Neuronal stem cell (in vitro differentiated cells): ENCODE measurements around the gene GRWD1.

Experiments
- DNase-seq: peaks from one replicate; pipeline ENCODE4 v3.0.0-alpha.2; 2013; ENCODE audit warnings: low spot score
- H2AFZ ChIP-seq: one replicate; pipeline ENCODE4 v1.6.1; 2013; ENCODE audit warnings: mild to moderate bottlenecking, low read length, inconsistent platforms
- H2AK5ac ChIP-seq: 2 replicates; pipeline ENCODE4 v1.6.1; 2013; ENCODE audit warnings: low read depth, mild to moderate bottlenecking, inconsistent platforms, low read length, moderate library complexity, mixed read lengths
- H2BK120ac ChIP-seq: 2 replicates; pipeline ENCODE4 v1.6.1; 2013; ENCODE audit warnings: low read depth, mild to moderate bottlenecking, inconsistent platforms, low read length, moderate library complexity, mixed read lengths
- H2BK12ac ChIP-seq: one replicate; pipeline ENCODE4 v1.6.1; 2013; ENCODE audit warnings: low read length, inconsistent platforms
- H2BK15ac ChIP-seq: 2 replicates; pipeline ENCODE4 v1.6.1; 2013; ENCODE audit warnings: mild to moderate bottlenecking, low read length, inconsistent platforms, mixed read lengths
- H2BK5ac ChIP-seq: one replicate; pipeline ENCODE4 v1.6.1; 2013; ENCODE audit warnings: inconsistent platforms, mild to moderate bottlenecking, low read length, moderate library complexity
- H3K14ac ChIP-seq: one replicate; pipeline ENCODE4 v1.6.1; 2013; ENCODE audit warnings: low read length, inconsistent platforms
- H3K18ac ChIP-seq: 2 replicates; pipeline ENCODE4 v1.6.1; 2013; ENCODE audit warnings: low read length, inconsistent platforms
- H3K23ac ChIP-seq: 2 replicates; pipeline ENCODE4 v1.6.1; 2013; ENCODE audit warnings: low read depth, mild to moderate bottlenecking, mixed read lengths, low read length, inconsistent platforms; ENCODE audit not compliant: poor library complexity
- H3K27ac ChIP-seq: replicated peaks from 3 replicates; pipeline ENCODE4 v1.5.1; 2013; ENCODE audit warnings: low read length, inconsistent platforms
- H3K27me3 ChIP-seq, 3 experiments: 2 replicates each; pipeline ENCODE4 v1.6.1; 2013; ENCODE audit warnings: low read length in 3 of 3, mild to moderate bottlenecking in 2 of 3, inconsistent platforms in 1 of 3, low read depth in 1 of 3, mixed read lengths in 1 of 3, moderate library complexity in 1 of 3; ENCODE audit not compliant: control insufficient read depth in 3 of 3, insufficient read depth in 3 of 3
- H3K36me3 ChIP-seq, 2 donors: replicated peaks in 1 of 2; 2 replicates each; pipeline ENCODE4 v1.6.1; 2013; ENCODE audit warnings: low read length in 2 of 2; ENCODE audit not compliant: control insufficient read depth in 2 of 2, insufficient read depth in 2 of 2
- H3K4ac ChIP-seq: 2 replicates; pipeline ENCODE4 v1.6.1; 2013; ENCODE audit warnings: inconsistent platforms, mild to moderate bottlenecking, low read length, moderate library complexity
- H3K4me1 ChIP-seq, 2 donors: 1 replicate in 1 of 2; 2 replicates in 1 of 2; pipeline ENCODE4 v1.6.1; 2013; ENCODE audit warnings: low read length in 2 of 2, low read depth in 1 of 2; ENCODE audit not compliant: control insufficient read depth in 2 of 2, insufficient read depth in 1 of 2
- H3K4me2 ChIP-seq: one replicate; pipeline ENCODE4 v1.6.1; 2013; ENCODE audit warnings: mild to moderate bottlenecking, low read length, inconsistent platforms; ENCODE audit not compliant: insufficient read depth, poor library complexity, severe bottlenecking
- H3K4me3 ChIP-seq, 2 donors: 2 replicates each; pipeline ENCODE4 v1.5.1; 2013; ENCODE audit warnings: low read length in 2 of 2, mild to moderate bottlenecking in 2 of 2, inconsistent platforms in 1 of 2, moderate library complexity in 1 of 2
- H3K79me1 ChIP-seq: one replicate; pipeline ENCODE4 v1.6.1; 2013; ENCODE audit warnings: low read depth, mild to moderate bottlenecking, inconsistent platforms, low read length, moderate library complexity
- H3K9ac ChIP-seq: one replicate; pipeline ENCODE4 v1.6.1; 2013; ENCODE audit warnings: mild to moderate bottlenecking, low read depth, low read length, inconsistent platforms; ENCODE audit not compliant: poor library complexity
- H3K9me3 ChIP-seq, 2 donors: replicated peaks in 1 of 2; 2 replicates each; pipeline versions ENCODE3 to v1.6.1; 2013; ENCODE audit warnings: low read length in 2 of 2, mild to moderate bottlenecking in 2 of 2, inconsistent platforms in 1 of 2, low read depth in 1 of 2, mixed read lengths in 1 of 2, moderate library complexity in 1 of 2; ENCODE audit not compliant: control insufficient read depth in 2 of 2, insufficient read depth in 1 of 2
- H4K8ac ChIP-seq: one replicate; pipeline ENCODE4 v1.6.1; 2013; ENCODE audit warnings: low read depth, mild to moderate bottlenecking, inconsistent platforms, low read length, moderate library complexity
- H4K91ac ChIP-seq: one replicate; pipeline ENCODE4 v1.6.1; 2013; ENCODE audit warnings: low read length, low read depth, mild to moderate bottlenecking, inconsistent platforms; ENCODE audit not compliant: poor library complexity
- WGBS, 2 donors: extraction: QIAGEN DNeasy Blood & Tissue Kit; methylation state at CpG; one replicate each; pipeline ENCODE4 v1.1.7; 2013; ENCODE audit warnings: missing lambda C conversion rate in 2 of 2, mixed read lengths in 1 of 2; ENCODE audit not compliant: insufficient read length in 2 of 2, insufficient replicate concordance in 1 of 2; ENCODE audit errors: extremely low coverage in 2 of 2; 5-methylcytosine and 5-hydroxymethylcytosine counted together

GRWD1 gene

DNA sequence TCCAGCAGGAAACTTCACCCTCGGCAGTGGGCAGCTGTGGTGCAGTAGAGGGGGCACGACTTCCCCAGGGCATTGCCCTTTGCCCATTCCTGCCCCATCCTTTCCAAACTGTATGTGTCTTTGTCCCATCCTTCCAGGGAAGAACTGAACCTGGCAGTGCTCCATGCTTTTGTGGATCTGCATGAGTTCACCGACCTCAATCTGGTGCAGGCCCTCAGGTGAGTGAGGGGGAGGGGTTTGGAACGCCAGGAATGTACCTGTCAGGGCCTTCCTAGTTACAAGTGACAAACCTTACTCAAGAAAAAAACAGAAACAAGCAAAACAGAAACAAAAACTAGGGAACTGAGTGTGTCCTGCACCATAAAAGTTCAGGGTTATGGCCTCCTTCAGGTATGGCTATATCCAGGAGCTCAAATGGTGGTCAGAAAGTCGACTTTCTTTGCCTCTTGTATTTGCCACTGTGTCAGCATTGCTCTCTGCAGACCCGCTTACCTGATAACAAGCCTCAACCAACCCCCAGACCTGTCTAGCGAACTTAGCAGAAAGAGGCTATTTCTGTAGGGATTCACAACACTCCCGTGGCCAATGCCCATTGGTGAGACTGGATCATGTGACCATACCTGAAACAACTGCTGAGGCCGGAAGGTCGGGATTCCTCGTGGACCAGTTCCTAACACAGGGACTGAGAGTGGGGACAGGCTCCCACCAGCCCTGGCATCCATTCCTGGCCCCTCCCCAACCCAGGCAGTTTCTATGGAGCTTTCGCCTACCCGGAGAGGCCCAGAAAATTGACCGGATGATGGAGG lies 27.6 kb downstream of the GRWD1 start:
- Histone ChIP-seq H3K9ac (no peak overlapping the region), H3K27ac (no peak overlapping the region), H3K27me3 (no peaks in the 10 kb centered on the region), H2BK15ac (no peak overlapping the region), H2BK5ac (no peak overlapping the region), H2AFZ (no peak overlapping the region), H4K8ac (peak overlapping the region; percentile 73), H3K4ac (no peak overlapping the region), H3K4me3 (no peak overlapping the region), H2AK5ac (no peak overlapping the region), H2BK12ac (no peak overlapping the region), H3K79me1 (peaks cover 18% of the 10 kb centered on the region), H3K14ac (no peak overlapping the region), H3K23ac (no peak overlapping the region), H3K18ac (no peak overlapping the region), H3K4me1 (peaks cover 2 to 9% of the 10 kb centered on the region in 2 donors), H3K9me3 (peaks cover 0 to 2% of the 10 kb centered on the region in 2 donors), H3K36me3 (peaks cover 71 to 85% of the 10 kb centered on the region in 2 donors), H3K4me2 (no peak overlapping the region), H4K91ac (no peak overlapping the region), H2BK120ac (no peak overlapping the region)
- no peak for DNase-seq
- WGBS, 2 donors = no CpG with 5 or more reads among the region's 14 CpGs

- no peak overlapping the region for H4K8ac ChIP-seq
- H3K9ac ChIP-seq = no peak overlapping the region
- no peak overlapping the region for H3K27ac ChIP-seq
- H2BK12ac ChIP-seq = no peak overlapping the region
- H3K4me1 ChIP-seq = peaks cover 2 to 9% of the 10 kb centered on the region in 2 donors
- peaks cover 0 to 2% of the 10 kb centered on the region in 2 donors for H3K9me3 ChIP-seq
- no peak overlapping the region for H4K91ac ChIP-seq
- H2BK120ac ChIP-seq = no peak overlapping the region
- no peak overlapping the region for H2AFZ ChIP-seq
- WGBS, 2 donors = no CpG with 5 or more reads among the region's 16 CpGs
- H3K23ac ChIP-seq = peak overlapping the region; percentile 30
- no peak overlapping the region for H3K4me2 ChIP-seq
- DNase-seq = no peak
- H2AK5ac ChIP-seq = no peak overlapping the region
- no peaks in the 10 kb centered on the region for H3K27me3 ChIP-seq
- peaks cover 18% of the 10 kb centered on the region for H3K79me1 ChIP-seq
- no peak overlapping the region for H2BK5ac ChIP-seq
- H3K4ac ChIP-seq = no peak overlapping the region
- no peak overlapping the region for H3K4me3 ChIP-seq
- H2BK15ac ChIP-seq = no peak overlapping the region
- H3K14ac ChIP-seq = no peak overlapping the region
- no peak overlapping the region for H3K18ac ChIP-seq
- peaks cover 75 to 90% of the 10 kb centered on the region in 2 donors for H3K36me3 ChIP-seq
Observed at GRCh38 chr19:48474084-48474592, 28.4 kb downstream of the GRWD1 start.

DNA sequence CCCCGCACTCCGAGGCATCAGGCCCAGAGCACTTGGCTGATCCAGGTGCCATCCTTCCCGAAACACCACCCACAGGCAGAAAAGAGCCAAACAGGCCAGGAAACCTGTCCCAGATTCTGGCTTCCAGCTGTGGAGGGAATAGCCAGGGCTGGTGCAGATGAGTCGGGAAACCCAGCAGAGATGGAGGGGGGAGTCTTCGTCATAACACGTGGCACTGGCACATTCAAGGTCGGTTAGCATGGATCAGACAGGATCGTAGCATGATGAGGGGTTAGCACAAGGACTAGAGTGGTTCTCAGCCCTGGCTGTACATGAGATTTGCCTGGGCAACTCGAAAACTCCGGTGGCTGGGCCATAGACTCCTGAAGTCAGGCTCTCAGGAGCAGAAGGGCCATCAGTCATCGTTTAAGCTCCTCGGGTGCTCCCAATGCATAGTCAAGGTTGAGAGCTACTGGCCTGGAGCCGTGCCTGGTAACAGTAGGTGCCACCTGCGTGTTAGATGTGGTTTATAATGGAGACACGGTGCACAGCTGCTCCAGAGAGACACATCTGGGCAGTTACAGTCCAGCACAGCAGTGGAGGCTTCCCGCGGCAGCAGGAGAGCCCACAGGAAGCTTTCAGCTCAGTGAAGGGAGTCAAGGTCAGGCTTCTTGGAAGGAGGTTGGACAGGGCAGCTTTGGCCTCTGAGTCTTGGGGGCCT lies 29.7 kb downstream of the GRWD1 start:
- Histone ChIP-seq H2BK5ac (no peak overlapping the region), H3K23ac (no peak overlapping the region), H3K4ac (no peak overlapping the region), H2AK5ac (no peak overlapping the region), H3K14ac (peak overlapping the region; percentile 33), H3K79me1 (peaks cover 18% of the 10 kb centered on the region), H3K9ac (peak overlapping the region; percentile 18), H3K4me2 (no peak overlapping the region), H3K27ac (no peak overlapping the region), H3K9me3 (peaks cover 0 to 2% of the 10 kb centered on the region in 2 donors), H3K4me3 (no peak overlapping the region), H2BK120ac (no peak overlapping the region), H3K36me3 (peaks cover 83 to 97% of the 10 kb centered on the region in 2 donors), H4K8ac (no peak overlapping the region), H2BK15ac (no peak overlapping the region), H2AFZ (no peak overlapping the region), H3K18ac (no peak overlapping the region), H2BK12ac (no peak overlapping the region), H4K91ac (no peak overlapping the region), H3K27me3 (no peaks in the 10 kb centered on the region), H3K4me1 (peaks cover 0 to 2% of the 10 kb centered on the region in 2 donors)
- no peak for DNase-seq
- no CpG with 5 or more reads among the region's 17 CpGs for WGBS, 2 donors

GRCh38 chr19:48476176-48476575 lies 30.4 kb downstream of the GRWD1 start:
- Histone ChIP-seq H3K4me2 (no peak overlapping the region), H3K18ac (no peak overlapping the region), H3K4me3 (no peak overlapping the region), H3K4ac (no peak overlapping the region), H4K91ac (no peak overlapping the region), H4K8ac (no peak overlapping the region), H3K9me3 (peaks cover 0 to 2% of the 10 kb centered on the region in 2 donors), H2BK15ac (no peak overlapping the region), H3K14ac (no peak overlapping the region), H3K23ac (no peak overlapping the region), H3K27ac (no peak overlapping the region), H3K79me1 (peaks cover 16% of the 10 kb centered on the region), H2BK5ac (no peak overlapping the region), H2AFZ (no peak overlapping the region), H3K9ac (no peak overlapping the region), H3K36me3 (peaks cover 80 to 97% of the 10 kb centered on the region in 2 donors), H3K27me3 (no peaks in the 10 kb centered on the region), H3K4me1 (no peaks in the 10 kb centered on the region), H2BK120ac (no peak overlapping the region), H2BK12ac (no peak overlapping the region), H2AK5ac (no peak overlapping the region)
- WGBS, 2 donors = no CpG with 5 or more reads among the region's 9 CpGs
- DNase-seq = no peak
